GM18520 (cell line): Measurements from ENCODE around the gene PSMD2.

Source experiments
- ATAC-seq: cut with Tn5 transposase; IDR thresholded peaks from one replicate; pipeline ENCODE4 v1.9.1; 2021; ENCODE audit not compliant: unreplicated experiment

PSMD2 gene

GRCh38 chr3:184315871-184316661 lies 17.0 kb downstream of the PSMD2 start:
- ATAC-seq: no peak

GRCh38 chr3:184316792-184317191 lies 17.8 kb downstream of the PSMD2 start:
- no peak for ATAC-seq

- no peak for ATAC-seq
Observed at GRCh38 chr3:184317201-184317600, 18.2 kb downstream of the PSMD2 start.

- no peak for ATAC-seq
Observed at GRCh38 chr3:184320104-184320445, 21.0 kb downstream of the PSMD2 start.

- no peak for ATAC-seq
Observed at GRCh38 chr3:184321666-184322065, 22.6 kb downstream of the PSMD2 start.

GRCh38 chr3:184322731-184323487 lies 23.9 kb downstream of the PSMD2 start:
- ATAC-seq: no peak

GRCh38 chr3:184323696-184324095 lies 24.7 kb downstream of the PSMD2 start:
- no peak for ATAC-seq

GRCh38 chr3:184325269-184325668 lies 26.2 kb downstream of the PSMD2 start:
- ATAC-seq: no peak

GRCh38 chr3:184325715-184326369 lies 26.8 kb downstream of the PSMD2 start:
- no peak for ATAC-seq

GRCh38 chr3:184327171-184327570 lies 28.1 kb downstream of the PSMD2 start:
- no peak for ATAC-seq

GRCh38 chr3:184328516-184328915 lies 29.5 kb downstream of the PSMD2 start:
- no peak for ATAC-seq

- no peak for ATAC-seq
Observed at GRCh38 chr3:184332370-184333090, 33.5 kb downstream of the PSMD2 start.

GRCh38 chr3:184333190-184333589 lies 34.1 kb downstream of the PSMD2 start:
- ATAC-seq: no peak

GRCh38 chr3:184333700-184334099 lies 34.7 kb downstream of the PSMD2 start:
- no peak for ATAC-seq

GRCh38 chr3:184334470-184335158 lies 35.6 kb downstream of the PSMD2 start:
- no peak for ATAC-seq

GRCh38 chr3:184335291-184335660 lies 36.2 kb downstream of the PSMD2 start:
- no peak for ATAC-seq

GRCh38 chr3:184335661-184336546 lies 36.9 kb downstream of the PSMD2 start:
- peak; percentile 64 for ATAC-seq

GRCh38 chr3:184336547-184337398 lies 37.7 kb downstream of the PSMD2 start:
- no peak for ATAC-seq

- ATAC-seq: no peak
Observed at GRCh38 chr3:184337399-184337714, 38.3 kb downstream of the PSMD2 start, which contains the start of gene FAM131A. Gene FAM131A, plus strand, starts transcription at chr3:184337600. Its CDS starts 31 bp downstream, at chr3:184337631.
